Measurements from ENCODE around the gene UBE2QL1. TPM values are rescaled to one million over a fixed set of nuclear protein-coding genes. Genes with fewer than 3 reads are reported as not detected.

Gene UBE2QL1
- total RNA-seq, 2 donors from 2014 or later: 5.6 to 7.8 TPM

- intact Hi-C loops (cut with DNase I): no loop called here
- peak in 1 of 2 donors; percentile 2 for ATAC-seq
- no peak for DNase-seq
Observed at GRCh38 chr5:6449465-6450158, 953 bp downstream of the UBE2QL1 start.

DNA sequence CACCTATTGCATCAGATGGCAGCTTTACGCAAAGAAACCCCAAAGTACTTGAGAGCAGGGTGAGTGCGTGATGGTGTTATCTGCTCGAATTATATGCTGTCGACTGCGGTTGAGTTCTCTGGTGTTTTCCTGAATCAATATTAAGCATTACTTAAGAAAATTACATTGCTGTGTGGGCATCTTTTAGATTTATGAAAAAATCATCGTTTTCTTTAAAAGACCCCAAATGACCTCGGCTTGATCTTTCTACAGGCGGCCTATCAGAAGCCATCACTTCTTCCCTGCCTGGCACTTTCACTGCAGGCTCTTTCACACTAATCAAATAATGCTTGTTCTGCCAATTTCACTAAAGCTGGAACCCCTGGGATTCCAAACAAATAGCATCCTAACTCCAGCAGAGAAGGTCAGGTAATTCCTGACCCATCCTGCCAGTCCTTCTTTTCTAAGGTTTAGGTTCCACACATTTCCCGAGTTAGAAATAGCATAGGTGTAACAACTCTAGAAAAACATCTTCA is 1.7 kb downstream of the UBE2QL1 start:
- no peak for ATAC-seq
- intact Hi-C loops (cut with DNase I): no loop called here

GRCh38 chr5:6452622-6453504 is 4.2 kb downstream of the UBE2QL1 start:
- ATAC-seq (peak; percentile 28 to 48), DNase-seq (peak; percentile 53)
- intact Hi-C loops (cut with DNase I): no loop called here

More for the DNA sequence above, 1.7 kb downstream of the UBE2QL1 start:
- DNase-seq: no peak

GRCh38 chr5:6453937-6454560 is 5.4 kb downstream of the UBE2QL1 start:
- peak in 1 of 2 donors; percentile 27 for ATAC-seq
- intact Hi-C loops (cut with DNase I): no loop called here
- DNase-seq: no peak

GRCh38 chr5:6454628-6455053 is 6.0 kb downstream of the UBE2QL1 start:
- intact Hi-C loops (cut with DNase I): no loop called here
- peak; percentile 38 for DNase-seq
- peak; percentile 71 to 77 for ATAC-seq

- intact Hi-C loops (cut with DNase I): no loop called here
- ATAC-seq: peak in 1 of 2 donors; percentile 24
- DNase-seq: no peak
Observed at GRCh38 chr5:6455571-6456200, 7.0 kb downstream of the UBE2QL1 start.

DNA sequence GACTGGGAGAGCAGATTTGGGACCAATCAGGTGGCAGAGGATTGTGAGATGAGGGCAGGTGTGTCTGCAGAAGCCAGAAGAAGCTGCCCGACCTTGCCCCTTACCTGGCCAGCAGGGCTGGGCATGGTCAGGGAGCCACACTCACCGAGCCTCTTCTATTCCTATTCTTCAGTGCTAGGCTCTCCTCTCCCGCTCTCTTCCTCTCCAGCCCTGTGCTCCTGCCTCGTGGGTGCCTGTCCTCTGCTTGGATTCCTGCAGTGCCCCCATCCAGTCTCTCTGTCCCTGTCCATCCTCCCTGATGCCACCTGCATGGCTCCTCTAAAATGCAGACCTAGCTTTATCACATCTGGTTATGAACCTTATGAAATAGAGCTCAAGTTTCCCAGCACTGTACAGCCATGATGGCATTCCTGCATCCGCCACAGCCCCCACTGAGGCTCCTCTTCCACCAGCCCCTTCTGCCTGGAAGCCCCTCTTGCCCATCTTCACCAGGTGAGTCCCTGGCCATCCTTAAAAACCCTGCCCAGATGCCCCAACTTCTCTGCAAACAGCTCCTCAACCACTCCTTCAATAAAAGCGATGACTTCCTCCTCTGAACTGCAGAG is 8.2 kb downstream of the UBE2QL1 start:
- intact Hi-C loops (cut with DNase I): no loop called here
- no peak for DNase-seq
- no peak for ATAC-seq

- intact Hi-C loops (cut with DNase I): no loop called here
- DNase-seq (no peak), ATAC-seq (no peak)
Observed at GRCh38 chr5:6457592-6457991, 8.9 kb downstream of the UBE2QL1 start.

DNA sequence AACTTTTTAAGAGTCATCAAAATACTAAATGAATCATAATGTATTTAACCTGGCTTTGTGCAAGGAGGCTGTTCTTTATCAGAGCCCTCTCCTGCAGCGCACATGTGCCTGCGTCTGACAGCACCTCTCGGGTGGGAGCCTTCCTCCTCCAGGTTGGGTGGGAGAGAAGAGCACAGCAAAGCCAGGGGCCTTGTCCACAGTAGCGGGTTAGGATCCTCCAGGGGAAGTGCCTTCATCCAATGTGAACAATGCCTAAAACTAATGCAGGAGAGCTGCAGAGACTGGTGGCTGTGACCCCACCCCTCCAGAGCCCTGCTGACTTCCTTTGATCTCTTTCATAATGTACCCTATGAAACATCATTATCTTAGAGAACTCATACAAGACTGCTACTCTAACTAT is 10.2 kb downstream of the UBE2QL1 start:
- intact Hi-C loops (cut with DNase I): no loop called here
- DNase-seq (no peak), ATAC-seq (no peak)

GRCh38 chr5:6459896-6460295 is 11.2 kb downstream of the UBE2QL1 start:
- DNase-seq: no peak
- intact Hi-C loops (cut with DNase I): no loop called here
- ATAC-seq: no peak

- ATAC-seq (no peak), DNase-seq (no peak)
- intact Hi-C loops (cut with DNase I): no loop called here
Observed at GRCh38 chr5:6461006-6461405, 12.3 kb downstream of the UBE2QL1 start.

DNA sequence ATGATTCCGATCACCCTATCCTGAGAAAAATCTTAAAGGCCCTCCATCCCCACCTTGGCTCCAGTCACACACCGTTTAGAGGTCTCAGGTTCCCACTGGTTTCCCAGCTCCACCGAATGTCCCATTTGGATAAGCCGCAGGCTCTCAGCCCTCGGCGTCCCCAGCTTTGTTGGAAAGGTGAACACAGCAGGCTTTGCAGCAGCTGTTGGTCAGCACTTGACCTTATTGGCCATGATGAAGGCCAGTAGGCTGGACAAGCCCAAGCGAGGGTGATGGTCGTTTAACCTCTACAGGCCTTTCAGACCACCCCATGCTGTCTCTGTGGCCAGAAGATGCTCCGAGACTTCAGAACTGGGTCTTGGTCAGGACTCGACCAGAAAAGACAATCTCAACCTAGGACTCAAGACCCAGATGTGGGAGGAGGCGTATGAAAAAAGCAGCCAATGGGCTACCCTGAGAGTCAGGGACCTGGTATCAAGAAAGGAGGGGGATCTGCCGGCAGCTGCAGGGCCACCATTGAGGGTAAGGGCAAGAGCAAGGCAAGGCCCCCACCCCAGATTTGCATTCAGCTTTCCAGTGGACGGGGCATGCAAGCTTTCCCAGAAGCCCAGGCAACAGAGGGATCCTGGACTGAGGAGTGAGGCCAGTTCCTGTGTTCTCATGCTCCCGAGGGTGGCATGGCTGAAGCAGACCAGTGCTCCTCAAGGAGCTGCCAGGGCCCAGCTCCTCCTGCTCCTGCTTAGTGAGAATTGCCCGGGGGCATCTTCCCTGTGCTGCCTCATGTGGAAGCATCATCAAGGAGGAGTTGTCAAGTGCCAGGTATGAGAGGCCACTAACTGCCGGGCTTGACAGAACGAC is 13.4 kb downstream of the UBE2QL1 start:
- no peak for DNase-seq

GRCh38 chr5:6462671-6463070 is 14.0 kb downstream of the UBE2QL1 start:
- DNase-seq (no peak), ATAC-seq (no peak)
- intact Hi-C loops (cut with DNase I): no loop called here

More for the DNA sequence above, 13.4 kb downstream of the UBE2QL1 start:
- ATAC-seq: no peak
- intact Hi-C loops (cut with DNase I): no loop called here

DNA sequence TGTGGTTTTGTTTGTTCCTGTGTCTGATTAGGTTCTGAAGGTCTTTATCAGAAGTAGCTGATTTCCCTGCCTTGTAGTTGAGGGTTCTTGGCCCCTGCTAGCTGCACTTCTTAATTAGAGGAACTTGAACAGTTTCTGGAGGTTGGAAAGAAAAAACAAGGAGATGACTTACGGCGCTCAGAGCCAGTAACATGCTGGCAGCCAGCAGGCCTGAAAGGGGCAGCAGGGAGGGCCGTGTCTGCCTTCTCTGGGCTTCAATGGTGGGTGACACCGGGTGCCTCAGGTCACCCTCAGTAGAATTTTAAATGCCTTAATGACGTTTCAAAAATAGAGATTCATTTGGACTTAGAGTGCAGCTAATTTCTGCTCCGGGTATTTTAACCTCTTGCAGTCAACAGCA is 15.8 kb downstream of the UBE2QL1 start:
- intact Hi-C loops (cut with DNase I): no loop called here
- no peak for DNase-seq
- ATAC-seq: no peak

- intact Hi-C loops (cut with DNase I): no loop called here
Observed at GRCh38 chr5:6465831-6466790, 17.5 kb downstream of the UBE2QL1 start.

GRCh38 chr5:6466975-6467567 is 18.4 kb downstream of the UBE2QL1 start:
- intact Hi-C loops (cut with DNase I): no loop called here
- DNase-seq: no peak

More at GRCh38 chr5:6465831-6466790, 17.5 kb downstream of the UBE2QL1 start:
- ATAC-seq (peak in 1 of 2 donors; percentile 15), DNase-seq (no peak)

More at GRCh38 chr5:6466975-6467567, 18.4 kb downstream of the UBE2QL1 start:
- no peak for ATAC-seq
